ENCODE measurements around the gene EFCAB13.
"Not testable (repeated sequence)": the region's sequence is repeated elsewhere in the genome, so short reads cannot be mapped to it uniquely, and the experiment has no call there.

EFCAB13 gene

GRCh38 chr17:47332287-47332686 is 8.5 kb downstream of the EFCAB13 start:
- DNase-seq = no peak

- no peak for DNase-seq
These were observed 11.6 kb downstream of the EFCAB13 start for GRCh38 chr17:47335101-47335936.

DNA sequence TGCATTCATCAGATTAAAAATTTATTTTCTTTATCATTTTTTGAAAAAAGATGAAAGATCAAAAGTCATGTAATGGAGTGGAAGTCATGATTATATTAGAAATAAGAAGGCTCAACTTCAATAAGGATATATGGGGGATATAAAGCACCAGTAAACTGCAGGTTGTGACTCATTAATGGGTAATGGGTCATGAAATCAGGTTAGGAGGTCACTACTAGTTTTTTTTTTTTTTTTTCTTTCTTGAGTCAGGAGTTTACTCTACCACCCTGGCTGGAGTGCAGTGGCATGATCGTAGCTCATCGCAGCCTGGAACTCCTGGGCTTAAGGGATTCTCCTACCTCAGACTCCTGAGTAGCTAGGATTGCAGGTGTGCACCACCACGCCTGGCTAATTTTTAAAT is 14.3 kb downstream of the EFCAB13 start:
- DNase-seq = no peak

DNA sequence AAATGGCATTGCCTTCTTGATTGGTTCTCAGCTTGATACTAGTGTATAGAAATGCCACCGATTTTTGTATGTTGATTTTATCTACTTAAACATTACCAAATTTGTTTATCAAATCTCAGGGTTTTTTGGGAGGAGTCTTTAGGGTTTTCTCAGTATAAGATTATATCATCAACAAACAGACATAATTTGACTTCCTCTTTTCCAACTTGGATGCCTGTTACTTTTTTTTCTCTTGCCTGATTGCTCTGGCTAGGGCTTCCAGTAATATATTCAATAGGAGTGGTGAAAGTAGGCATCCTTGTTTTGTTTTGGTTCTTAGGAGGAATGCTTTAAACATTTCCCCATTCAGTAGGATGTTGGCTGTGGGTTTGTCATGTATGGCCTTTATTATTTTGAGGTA is 29.1 kb downstream of the EFCAB13 start:
- no peak for DNase-seq

GRCh38 chr17:47358652-47359051 is 34.9 kb downstream of the EFCAB13 start:
- no peak for DNase-seq

GRCh38 chr17:47363171-47363570 is 39.4 kb downstream of the EFCAB13 start:
- no peak for DNase-seq

DNA sequence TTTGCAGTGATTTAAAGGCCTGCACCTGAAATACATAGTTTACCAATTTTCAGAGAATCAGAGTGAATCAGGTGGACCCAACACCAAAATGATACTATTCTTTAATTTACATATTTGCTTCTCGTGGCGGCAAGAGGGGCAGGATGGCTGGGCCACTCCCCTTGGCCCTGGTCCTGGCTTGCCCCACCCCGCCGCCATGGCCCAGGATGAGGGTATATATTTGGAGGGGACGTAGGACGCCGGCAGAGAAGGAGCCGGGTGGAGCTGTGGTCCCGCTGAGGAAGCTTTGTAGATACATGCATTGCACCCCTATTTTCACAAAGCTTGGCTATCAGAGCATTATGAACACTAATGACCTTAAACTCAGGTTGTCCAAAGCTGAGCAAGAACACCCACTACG is 43.5 kb downstream of the EFCAB13 start:
- DNase-seq = no peak

- no peak for DNase-seq
These were observed 44.5 kb downstream of the EFCAB13 start for GRCh38 chr17:47368262-47368661.

DNA sequence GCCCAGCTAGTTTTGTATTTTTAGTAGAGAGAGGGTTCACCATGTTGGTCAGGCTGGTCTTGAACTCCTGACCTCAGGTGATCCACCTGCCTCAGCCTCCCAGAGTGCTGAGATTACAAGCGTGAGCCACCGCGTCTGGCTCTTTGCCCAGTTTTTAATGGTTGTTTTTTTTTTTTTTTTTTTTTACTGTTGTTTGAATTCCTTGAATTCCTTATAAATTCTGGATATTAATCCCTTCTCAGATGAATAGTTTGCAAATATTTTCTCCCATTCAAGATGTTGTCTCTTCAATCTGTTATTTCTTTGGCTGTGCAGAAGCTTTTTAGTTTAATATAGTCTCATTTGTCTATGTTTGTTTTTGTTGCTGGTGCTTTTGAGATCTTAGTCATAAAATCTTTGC is 47.1 kb downstream of the EFCAB13 start:
- DNase-seq = not testable (repeated sequence)

DNA sequence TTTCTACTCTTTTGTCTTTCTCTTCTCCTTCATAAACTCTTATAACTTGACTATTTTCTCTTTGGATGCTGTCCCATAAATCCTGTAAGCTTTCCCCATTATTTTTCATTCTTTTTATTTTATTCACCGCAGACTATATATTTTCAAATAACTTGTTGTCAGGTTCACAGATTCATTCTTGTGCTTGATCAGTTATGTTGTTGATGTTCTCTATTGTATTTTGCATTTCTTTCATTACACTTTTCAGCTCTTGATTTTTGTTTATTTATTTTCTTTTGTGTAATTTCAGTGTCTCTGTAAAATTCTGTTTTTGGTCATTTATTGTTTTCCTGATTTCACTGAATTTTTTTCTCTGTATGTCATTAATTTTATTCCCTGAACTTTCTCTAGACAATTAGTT is 49.2 kb downstream of the EFCAB13 start:
- DNase-seq = no peak

GRCh38 chr17:47376247-47376646 is 52.5 kb downstream of the EFCAB13 start:
- no peak for DNase-seq

GRCh38 chr17:47388825-47389224 is 65.1 kb downstream of the EFCAB13 start:
- no peak for DNase-seq

- not testable (repeated sequence) for DNase-seq
These were observed 73.9 kb downstream of the EFCAB13 start for GRCh38 chr17:47397532-47398128.

- no peak for DNase-seq
These were observed 76.6 kb downstream of the EFCAB13 start for GRCh38 chr17:47400333-47400732.

DNA sequence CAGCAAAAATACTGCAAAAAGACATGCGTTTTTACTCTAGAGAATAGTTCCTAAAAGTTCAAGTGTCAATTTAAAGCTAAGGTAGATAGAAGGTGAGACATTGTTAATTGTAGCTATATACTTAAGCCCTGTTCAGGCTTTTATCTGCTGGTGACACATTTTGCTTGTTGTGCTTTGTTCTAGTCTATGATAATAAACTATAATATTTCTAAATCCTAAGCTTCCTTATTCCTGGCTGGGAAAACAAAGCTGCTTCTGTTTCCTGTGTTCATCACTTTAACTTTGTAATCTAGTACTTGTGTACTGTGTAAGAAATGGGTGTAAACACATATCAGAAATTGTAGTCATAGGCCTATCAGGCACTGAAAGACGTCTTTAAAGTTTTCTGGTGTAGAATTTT is 77.3 kb downstream of the EFCAB13 start:
- DNase-seq = no peak

DNA sequence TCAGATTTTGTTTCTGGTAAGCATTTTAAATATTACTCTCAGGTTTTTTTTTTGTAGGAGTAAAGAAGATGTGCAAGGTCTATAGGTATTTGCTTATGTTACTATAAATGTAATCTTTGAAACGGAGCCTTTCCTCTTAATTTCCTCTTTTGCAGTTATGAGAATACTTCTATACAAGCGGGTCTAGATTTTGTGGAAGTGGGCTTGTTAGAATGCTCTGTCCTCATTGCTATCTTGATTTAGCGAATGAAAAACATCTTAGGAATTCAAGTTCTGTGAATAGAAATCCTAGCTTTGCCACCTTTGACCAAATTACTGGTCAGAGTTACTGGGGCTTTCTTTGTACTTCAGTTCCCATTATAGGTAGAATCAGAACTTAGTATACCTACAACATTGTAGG is 80.3 kb downstream of the EFCAB13 start:
- DNase-seq = no peak

DNA sequence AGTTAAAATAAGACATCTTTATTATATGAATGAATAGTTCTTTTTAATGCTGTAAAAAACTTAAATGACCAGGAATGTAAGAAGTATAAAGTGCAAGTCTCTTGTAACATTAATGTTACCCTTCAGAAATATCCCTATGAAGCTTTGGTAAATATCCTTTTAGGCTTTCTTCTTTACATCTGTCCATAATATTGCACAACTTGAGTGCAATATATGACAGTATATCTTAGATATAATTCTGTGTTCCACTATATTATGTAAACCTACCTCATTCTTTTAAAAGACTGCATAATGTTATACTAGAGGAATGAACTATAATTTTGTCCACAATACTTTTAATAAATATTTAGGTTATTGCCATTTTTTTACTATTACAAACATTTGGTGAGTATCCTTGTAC is 81.1 kb downstream of the EFCAB13 start:
- DNase-seq = no peak

GRCh38 chr17:47413872-47414271 is 90.1 kb downstream of the EFCAB13 start:
- no peak for DNase-seq

- DNase-seq = no peak
These were observed 90.9 kb downstream of the EFCAB13 start for GRCh38 chr17:47414612-47415011.

DNA sequence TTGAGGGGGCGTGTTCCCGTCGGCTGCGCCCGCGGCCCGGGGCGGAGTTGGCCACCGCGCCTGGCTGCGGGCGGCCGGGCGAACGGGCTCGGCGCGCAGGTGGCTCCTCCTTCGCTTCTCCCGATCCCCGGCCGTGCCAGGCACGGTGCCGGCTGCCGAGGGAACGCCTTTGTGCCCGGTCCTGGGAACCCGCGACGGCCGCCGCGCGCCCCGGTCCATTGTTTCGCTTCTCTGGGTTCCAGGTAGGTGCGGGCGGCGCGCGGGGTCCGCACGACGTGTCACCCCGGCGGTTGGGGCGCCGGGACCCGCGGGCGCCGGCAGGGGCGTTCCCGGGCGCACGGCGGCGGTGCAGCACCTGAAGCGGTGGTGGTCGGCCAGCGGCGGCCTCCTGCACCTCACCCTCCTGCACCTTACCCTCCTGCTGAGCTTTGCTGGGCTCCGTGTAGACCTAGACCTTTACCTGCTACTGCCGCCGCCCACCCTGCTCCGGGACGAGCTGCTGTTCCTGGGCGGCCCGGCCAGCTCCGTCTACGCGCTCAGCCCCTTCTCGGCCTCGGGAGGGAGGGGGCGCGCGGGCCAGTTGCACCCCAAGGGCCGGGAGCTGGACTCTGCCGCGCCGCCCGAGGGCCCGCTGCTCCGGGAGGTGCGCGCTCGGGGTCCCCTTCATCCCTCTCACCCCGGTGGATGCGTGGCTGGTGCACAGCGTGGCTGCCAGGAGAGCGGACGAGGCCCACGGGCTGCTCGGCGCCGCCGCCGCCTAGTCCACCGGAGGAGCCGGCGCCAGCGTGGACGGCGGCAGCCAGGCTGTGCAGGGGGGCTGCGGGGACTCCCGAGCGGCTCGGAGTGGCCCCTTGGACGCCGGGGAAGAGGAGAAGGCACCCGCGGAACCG is 99.9 kb downstream of the EFCAB13 start:
- DNase-seq = no peak

GRCh38 chr17:47425233-47425632 is 101.5 kb downstream of the EFCAB13 start:
- DNase-seq = not testable (repeated sequence)

DNA sequence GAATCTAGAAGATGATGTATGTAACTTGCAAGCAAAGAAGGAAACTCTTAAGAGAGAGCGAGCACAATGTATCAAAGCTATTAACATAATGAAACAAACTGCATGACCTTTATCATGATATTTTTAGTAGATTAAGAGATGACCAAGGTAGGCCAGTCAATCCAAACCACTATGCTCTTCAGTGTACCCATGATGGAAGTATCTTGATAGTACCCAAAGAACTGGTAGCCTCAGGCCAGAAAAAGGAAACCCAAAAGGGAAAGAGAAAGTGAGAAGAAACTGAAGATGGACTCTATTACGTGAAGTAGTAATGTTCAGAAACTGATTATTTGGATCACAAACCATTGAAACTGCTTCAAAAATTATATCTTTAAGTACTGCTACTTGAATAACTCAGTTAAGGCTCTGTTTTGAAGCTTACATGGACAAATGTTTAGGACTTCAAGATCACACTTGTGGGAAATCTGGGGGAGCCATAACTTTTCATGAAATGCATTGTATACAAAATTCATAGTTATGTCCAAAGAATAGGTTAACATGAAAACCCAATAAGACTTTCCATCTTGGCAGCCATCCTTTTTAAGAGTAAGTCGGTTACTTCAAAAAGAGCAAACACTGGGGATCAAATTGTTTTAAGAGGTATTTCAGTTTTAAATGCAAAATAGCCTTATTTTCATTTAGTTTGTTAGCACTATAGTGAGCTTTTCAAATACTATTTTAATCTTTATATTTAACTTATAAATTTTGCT is 102.3 kb downstream of the EFCAB13 start:
- not testable (repeated sequence) for DNase-seq

GRCh38 chr17:47427985-47428384 is 104.2 kb downstream of the EFCAB13 start:
- DNase-seq = no peak

Data from T-helper 9 cell (primary cell).